Endothelial cell of umbilical vein (primary cell): ENCODE results near the gene FOXP1.
"Not testable (repeated sequence)": the region's sequence is repeated elsewhere in the genome, so short reads cannot be mapped to it uniquely, and the experiment has no call there.

ENCODE experiments used
- EZH2 ChIP-seq: IDR thresholded peaks from 2 replicates; pipeline ENCODE4 v1.6.1; 2012; ENCODE audit warnings: borderline replicate concordance, low read depth, mild to moderate bottlenecking, moderate library complexity, low read length, inconsistent platforms; ENCODE audit not compliant: severe bottlenecking
- MYC ChIP-seq: IDR thresholded peaks from one replicate; pipeline ENCODE4 v1.6.1; 2011; ENCODE audit warnings: mild to moderate bottlenecking, low read depth, low read length

GRCh38 chr3:71435836-71436235 is 147.7 kb downstream of the FOXP1 start:
- TF ChIP-seq EZH2, MYC: not testable (repeated sequence)
